Fibroblast of villous mesenchyme (primary cell): ENCODE measurements around the gene TOX2. TPM values are rescaled to one million over a fixed set of nuclear protein-coding genes. Genes with fewer than 3 reads are reported as not detected.

Source experiments
- DNase-seq: peaks from one replicate; pipeline ENCODE4 v3.0.0-alpha.2; 2010; ENCODE audit warnings: low read depth
- H3K4me3 ChIP-seq: 2 replicates; pipeline ENCODE4 v1.5.1; 2011; ENCODE audit warnings: low read depth, mild to moderate bottlenecking, low read length
- CTCF ChIP-seq: IDR thresholded peaks from 2 replicates; pipeline ENCODE4 v1.5.1; 2012; ENCODE audit warnings: low read depth, mild to moderate bottlenecking, low read length; ENCODE audit not compliant: insufficient read depth
- total RNA-seq: library from RNA; depleted of rRNA; stranded (reverse); fragments of >200 nt; gene quantifications from 2 replicates; pipeline ENCODE4 v1.2.3, GENCODE V29; 2012

The TOX2 gene
- total RNA-seq, 1 donor, result 0.43 TPM

GRCh38 chr20:43981540-43981939 is 66.9 kb downstream of the TOX2 start:
- no peak for DNase-seq
- TF ChIP-seq CTCF, result no peak
- H3K4me3 ChIP-seq, result no peak overlapping the region

GRCh38 chr20:43982016-43982415 is 67.4 kb downstream of the TOX2 start:
- no peak overlapping the region for H3K4me3 ChIP-seq
- no peak for TF ChIP-seq CTCF
- DNase-seq, result no peak

GRCh38 chr20:43982886-43983285 is 68.2 kb downstream of the TOX2 start:
- H3K4me3 ChIP-seq, result no peak overlapping the region
- no peak for TF ChIP-seq CTCF
- DNase-seq, result no peak

GRCh38 chr20:43983359-43983758 is 68.7 kb downstream of the TOX2 start:
- DNase-seq, result no peak
- no peak overlapping the region for H3K4me3 ChIP-seq
- TF ChIP-seq CTCF, result peak; percentile 34

- no peak overlapping the region for H3K4me3 ChIP-seq
- no peak for TF ChIP-seq CTCF
- DNase-seq, result no peak
These were observed 69.3 kb downstream of the TOX2 start for GRCh38 chr20:43983904-43984361.

- no peak overlapping the region for H3K4me3 ChIP-seq
- TF ChIP-seq CTCF, result no peak
- DNase-seq, result no peak
These were observed 69.9 kb downstream of the TOX2 start for GRCh38 chr20:43984587-43984986.

- no peak overlapping the region for H3K4me3 ChIP-seq
- TF ChIP-seq CTCF, result no peak
- no peak for DNase-seq
These were observed 70.5 kb downstream of the TOX2 start for GRCh38 chr20:43985121-43985520.
